Limb (tissue), 2 donors: Measurements from ENCODE around the gene CALCA.

Experiments
- DNase-seq, 2 donors: peaks; one replicate each; pipeline ENCODE4 v3.0.0-alpha.2; 2016; ENCODE audit errors: extremely low spot score in 2 of 2

The CALCA gene

DNA sequence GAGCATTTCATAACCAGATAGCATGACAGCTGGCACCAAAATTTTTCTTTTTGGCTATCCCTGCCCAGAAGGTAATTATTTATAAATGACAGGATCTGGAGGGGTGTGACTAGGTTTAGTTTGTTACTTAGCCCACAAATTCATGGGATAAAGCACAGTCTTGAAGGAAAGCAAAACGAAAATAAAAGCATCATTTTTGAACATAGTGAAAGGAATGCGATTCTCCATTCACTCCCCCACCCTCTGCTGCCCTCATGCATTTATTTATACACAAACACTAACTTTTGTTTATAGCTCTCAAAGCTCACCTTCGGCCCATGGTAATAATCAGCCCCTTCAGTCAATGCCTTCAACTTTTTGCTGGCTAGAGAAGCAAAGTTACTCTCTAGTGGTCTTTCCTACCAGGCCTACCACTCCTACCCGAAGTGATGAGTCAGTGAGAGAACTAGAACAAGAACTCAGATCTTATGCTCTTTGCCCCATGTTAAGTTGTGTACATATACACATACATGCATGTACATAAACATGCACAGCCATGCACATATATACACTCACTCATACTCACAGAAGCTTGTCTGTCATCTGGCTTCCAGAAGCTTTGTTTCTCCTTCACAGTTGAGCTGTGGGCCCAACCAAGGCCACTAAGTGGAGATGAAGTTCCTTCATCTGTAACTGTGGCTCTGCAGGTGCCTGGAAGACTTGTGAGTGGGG lies 22.6 kb downstream of the CALCA start:
- DNase-seq = no peak

DNA sequence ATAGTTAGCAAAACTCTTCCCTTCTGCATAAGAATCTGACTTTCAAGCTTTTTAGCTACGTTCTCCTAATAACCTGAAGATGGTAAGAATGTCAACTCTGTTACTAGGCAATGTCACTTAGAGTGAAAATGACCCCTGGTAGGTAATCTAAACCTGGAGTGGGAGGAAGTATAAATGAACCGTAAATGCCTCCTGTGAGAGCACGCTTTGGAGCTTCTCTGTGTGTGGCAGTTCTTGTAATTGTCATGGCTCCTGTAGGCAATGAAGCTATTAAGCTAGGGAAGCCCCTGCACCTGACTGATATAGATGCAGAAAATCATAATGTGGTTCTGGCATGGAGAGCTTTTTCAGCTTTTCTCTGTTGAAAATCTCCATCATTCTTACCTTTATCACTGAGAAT lies 29.4 kb downstream of the CALCA start:
- no peak for DNase-seq

DNA sequence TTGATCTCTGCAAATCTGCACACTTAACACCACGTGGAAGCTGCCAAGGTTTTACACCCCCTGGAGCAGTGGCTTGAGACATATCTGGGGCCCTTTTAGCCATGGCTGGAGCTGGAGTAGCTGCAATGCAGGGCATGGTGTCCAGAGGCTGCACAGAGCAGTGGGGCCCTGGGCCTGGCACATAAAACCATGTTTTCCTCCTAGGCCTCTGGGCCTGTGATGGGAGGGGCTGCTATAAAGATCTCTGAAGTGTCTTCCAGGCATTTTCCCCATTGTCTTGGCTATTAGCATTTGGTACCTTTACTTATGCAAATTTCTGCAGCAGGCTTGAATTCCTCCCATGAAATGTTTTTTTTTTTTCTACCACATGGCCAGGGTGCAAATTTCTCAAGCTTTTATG lies 33.2 kb downstream of the CALCA start:
- DNase-seq = no peak

DNA sequence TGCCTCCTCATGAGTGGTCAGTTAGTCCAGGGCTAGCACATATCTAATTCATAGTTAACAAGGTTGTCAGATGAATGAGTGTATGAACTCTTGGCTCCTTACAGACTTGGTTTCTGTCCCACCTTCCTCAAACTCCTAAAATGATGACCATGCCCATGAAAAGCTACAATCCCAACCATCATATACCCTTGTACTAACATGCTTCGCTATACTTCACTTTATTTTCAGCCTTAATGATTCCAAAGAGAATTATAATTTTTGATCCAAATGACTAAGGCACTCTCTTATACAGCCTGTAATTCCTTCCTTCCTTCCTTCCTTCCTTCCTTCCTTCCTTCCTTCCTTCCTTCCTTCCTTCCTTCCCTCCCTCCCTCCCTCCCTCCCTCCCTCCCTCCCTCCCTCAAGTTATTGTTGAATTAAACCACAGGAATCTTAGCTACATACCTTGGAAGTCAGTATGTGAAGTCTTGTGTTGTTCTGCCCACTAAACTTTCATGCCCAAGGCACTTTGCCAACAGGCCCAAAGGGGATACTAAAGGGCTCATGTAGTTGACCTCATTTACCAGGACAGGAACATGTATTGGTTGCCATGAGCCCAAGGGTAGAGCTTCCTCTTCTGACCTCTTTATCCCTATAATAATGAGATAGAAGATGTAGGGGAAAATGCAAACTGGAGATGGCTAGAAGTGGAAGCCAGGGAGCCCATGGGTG lies 37.4 kb downstream of the CALCA start:
- no peak for DNase-seq

DNA sequence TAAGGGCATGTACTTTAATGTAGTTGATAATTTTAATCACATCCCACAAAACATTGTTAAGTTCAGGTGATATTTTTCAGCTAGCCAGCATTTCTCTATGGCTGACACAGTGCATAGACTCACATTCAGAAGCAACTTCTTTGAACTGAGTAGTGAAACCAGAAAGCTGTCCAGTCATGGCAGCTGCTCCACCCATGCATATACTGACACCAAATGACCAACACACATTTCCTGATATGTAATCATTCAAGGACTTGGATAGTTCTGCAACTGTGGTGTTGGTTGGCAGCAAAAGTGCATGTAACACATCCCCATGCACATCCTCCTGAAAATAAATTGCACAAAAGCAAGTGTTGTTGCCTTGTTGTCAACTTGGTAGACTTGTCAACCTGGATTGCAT lies 39.7 kb downstream of the CALCA start:
- no peak for DNase-seq

DNA sequence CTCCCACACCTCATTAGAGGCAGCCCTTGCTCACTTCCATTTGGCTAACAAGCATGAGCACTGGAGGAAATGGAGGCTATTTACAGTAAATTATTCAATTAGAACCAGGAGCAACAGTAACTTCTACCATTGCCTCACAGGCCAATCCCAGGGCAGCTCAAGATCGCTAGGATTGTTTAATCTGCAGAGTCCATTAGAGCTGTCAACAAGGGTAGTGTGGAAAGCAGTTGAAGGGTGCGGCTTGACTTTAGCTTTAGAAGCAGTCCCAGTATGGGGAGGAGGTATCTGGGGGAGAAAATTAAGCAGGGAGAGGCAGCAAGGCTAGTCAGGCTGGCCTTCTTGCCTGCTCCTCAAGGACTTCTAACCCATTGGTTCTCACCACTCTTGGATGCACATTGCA lies 41.8 kb downstream of the CALCA start:
- no peak for DNase-seq

DNA sequence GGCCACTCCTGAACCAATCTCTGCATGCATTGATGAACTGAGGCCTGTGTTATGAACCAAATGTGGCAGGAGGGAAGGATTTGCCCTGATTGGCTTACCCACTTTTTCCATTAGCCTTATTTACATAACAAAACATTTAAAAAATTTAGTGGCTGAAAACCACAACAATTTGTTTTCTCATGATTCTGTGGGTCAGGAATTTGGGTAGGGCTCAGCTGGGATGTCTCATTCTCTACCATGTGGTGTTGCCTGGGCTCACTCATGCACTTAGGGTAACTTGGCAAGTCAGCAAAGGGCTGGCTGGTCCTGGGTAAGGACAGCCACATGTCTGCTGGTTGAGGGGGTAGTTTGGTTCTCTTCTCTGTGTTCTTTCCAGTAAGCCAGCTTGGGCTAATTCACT lies 45.0 kb downstream of the CALCA start:
- DNase-seq = no peak

DNA sequence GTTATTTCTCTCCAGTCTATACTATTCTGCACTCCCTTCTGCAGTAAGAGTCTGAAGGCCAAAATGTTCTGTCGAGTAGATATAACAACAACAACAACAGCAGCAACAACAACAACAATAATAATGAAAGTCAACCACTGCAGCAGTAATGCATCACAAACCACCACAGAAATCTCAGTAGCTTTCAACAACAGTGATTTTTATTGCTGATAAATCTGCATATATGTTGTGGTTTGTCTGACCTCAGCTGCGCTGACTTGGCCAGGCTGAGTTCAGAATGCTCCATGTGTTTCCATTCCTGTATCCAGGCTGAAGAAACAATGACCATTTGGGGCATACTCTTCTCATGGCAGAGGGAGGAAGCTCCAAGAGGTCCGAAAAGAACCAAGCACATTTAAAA lies 47.8 kb downstream of the CALCA start:
- DNase-seq = no peak
